ENCODE results near the gene SPOP.

SPOP gene

DNA sequence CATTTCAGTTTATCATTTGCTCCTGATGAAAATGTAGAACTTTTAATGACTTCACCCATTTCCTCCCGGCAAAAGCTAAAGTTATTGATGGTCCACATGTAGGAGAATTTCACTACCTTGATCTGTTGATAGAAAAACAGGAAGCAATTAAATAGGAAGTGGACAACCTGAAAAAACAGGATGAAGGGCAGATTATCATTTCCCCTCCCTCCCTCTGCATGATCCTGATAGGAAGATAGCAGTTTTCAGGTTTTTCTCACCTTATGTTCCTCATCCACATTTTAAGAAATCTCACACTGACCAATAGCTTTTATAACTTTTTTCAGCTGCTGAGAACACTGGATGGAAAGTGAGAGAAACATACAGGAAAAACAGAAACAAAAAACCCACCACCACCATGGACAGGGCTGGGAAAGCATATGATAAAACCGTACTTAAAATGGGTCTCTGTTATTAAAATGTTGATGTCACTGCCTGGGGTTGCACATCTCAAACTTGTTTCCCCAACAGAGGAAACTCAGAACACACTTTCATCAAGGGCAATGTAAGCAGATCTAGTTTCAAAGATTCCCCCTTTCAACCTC, 55.9 kb downstream of the SPOP start:
- Mint-ChIP-seq H3K27me3 (ENCODE audit: low read depth) (no peaks in the 10 kb centered on the region), H3K4me3 (no peak overlapping the region), H3K9me3 (no peaks in the 10 kb centered on the region), H3K36me3 (ENCODE audit: low read depth) (peaks cover 47% of the 10 kb centered on the region), H3K4me1 (peaks cover 2% of the 10 kb centered on the region), H3K27ac (no peak overlapping the region)
- TF ChIP-seq, protein P1, sequence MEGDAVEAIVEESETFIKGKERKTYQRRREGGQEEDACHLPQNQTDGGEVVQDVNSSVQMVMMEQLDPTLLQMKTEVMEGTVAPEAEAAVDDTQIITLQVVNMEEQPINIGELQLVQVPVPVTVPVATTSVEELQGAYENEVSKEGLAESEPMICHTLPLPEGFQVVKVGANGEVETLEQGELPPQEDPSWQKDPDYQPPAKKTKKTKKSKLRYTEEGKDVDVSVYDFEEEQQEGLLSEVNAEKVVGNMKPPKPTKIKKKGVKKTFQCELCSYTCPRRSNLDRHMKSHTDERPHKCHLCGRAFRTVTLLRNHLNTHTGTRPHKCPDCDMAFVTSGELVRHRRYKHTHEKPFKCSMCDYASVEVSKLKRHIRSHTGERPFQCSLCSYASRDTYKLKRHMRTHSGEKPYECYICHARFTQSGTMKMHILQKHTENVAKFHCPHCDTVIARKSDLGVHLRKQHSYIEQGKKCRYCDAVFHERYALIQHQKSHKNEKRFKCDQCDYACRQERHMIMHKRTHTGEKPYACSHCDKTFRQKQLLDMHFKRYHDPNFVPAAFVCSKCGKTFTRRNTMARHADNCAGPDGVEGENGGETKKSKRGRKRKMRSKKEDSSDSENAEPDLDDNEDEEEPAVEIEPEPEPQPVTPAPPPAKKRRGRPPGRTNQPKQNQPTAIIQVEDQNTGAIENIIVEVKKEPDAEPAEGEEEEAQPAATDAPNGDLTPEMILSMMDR (IDR thresholded peaks at IDR 0.05; ENCODE audit: unreplicated experiment in 3 of 3): no peak

DNA sequence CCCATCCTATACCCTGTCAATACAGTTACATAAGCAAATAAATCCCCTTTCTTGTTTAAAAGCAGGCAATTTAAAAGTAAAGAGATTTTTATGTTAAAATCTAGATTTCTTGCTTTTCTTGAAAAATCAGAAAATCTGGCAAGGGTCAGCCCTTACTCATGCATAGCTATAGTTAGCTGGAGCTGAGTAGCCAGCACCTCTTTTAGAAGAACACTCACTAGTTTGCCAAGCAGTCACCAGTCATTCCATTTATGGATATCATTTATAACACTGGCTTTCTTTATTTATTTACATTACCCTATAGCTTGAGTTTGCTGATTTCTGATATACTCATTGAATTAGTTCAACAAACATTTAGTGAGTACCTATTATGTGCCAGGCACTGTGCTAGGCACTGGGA, 56.5 kb downstream of the SPOP start:
- Mint-ChIP-seq H3K9me3 (no peaks in the 10 kb centered on the region), H3K27ac (no peak overlapping the region), H3K27me3 (ENCODE audit: low read depth) (no peaks in the 10 kb centered on the region), H3K36me3 (ENCODE audit: low read depth) (peaks cover 53% of the 10 kb centered on the region), H3K4me1 (peaks cover 8% of the 10 kb centered on the region), H3K4me3 (no peak overlapping the region)
- TF ChIP-seq, protein P1 (IDR thresholded peaks at IDR 0.05; ENCODE audit: unreplicated experiment in 3 of 3): no peak

DNA sequence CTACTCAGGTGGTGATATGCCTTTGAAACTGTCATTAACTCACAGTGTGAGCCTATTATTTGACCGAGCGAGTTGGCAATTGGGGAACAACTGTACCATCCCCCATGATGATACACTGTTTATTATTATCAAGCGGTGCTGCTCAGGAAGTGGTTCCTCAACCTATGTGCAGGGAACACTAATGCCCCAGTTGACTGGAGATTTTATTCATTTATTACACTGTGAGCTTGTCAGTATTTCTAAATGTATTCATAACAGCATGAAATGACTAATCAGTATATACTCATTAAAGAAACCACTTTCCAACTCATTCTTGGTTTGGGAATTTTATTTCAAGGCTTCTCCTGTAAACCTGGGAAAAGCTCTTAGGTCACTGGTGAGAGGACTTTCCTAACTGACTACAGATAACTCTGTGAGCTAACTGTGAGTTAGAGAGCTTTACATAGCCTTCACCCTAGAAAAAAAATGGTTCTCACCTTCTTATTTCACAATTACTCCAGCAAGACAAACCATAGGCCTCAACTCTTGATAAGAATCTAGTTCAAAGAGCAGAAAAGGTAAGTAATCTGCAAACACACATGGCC, 59.8 kb downstream of the SPOP start:
- Mint-ChIP-seq H3K36me3 (ENCODE audit: low read depth) (peaks cover 53% of the 10 kb centered on the region), H3K4me3 (no peak overlapping the region), H3K27me3 (ENCODE audit: low read depth) (no peaks in the 10 kb centered on the region), H3K9me3 (no peaks in the 10 kb centered on the region), H3K4me1 (peaks cover 10% of the 10 kb centered on the region), H3K27ac (no peak overlapping the region)
- TF ChIP-seq, protein P1 (IDR thresholded peaks at IDR 0.05; ENCODE audit: unreplicated experiment in 3 of 3): no peak

DNA sequence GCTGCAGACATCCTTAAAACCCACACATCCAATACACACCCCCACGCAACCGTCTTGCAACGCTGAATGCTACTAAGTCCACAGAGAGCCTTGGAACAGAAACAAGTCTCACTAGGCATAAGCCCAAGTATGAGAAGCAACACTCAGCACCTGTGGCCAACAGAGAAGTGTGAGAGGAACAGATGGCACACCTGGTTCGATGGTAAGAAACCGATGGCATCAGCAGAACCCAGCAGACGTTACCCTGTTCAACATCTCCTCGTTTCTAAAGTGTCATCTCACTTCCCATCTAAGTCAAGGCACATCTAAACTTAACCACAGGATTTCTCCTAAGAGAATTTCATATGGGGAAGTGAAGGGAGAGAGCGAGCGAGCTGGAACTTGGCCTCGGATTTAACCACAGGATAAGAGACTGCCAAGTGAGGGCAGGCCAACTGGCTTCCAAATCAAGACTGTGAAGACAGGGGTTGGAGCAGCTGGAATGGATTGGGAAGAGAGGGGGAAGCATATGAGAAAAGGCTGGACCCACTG, 61.2 kb downstream of the SPOP start:
- TF ChIP-seq, protein P1 (IDR thresholded peaks at IDR 0.05; ENCODE audit: unreplicated experiment in 3 of 3): no peak
- peak overlapping the region in 1 of 3 experiments; percentile 78 for H3K27ac Mint-ChIP-seq

DNA sequence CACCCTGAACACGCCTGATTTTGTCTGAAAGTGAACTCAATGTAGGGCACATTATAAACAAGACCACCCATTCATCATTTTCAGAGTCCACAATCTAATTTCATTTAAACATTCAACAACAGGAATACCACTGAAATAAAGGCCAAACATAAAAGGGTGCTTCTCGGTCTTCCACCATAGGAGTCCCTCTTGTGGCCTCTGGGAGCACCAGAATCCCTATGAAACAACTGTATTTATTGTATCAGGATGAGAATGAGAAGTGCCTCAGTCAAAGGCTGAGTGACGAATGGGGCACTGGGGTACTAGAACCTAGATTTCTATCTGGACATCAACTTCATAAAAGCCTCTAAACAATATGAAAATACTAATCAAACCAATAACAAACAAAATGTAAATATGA, 61.8 kb downstream of the SPOP start:
- Mint-ChIP-seq H3K36me3 (ENCODE audit: low read depth) (peaks cover 46% of the 10 kb centered on the region), H3K4me3 (no peak overlapping the region), H3K27me3 (ENCODE audit: low read depth) (no peaks in the 10 kb centered on the region), H3K27ac (peak overlapping the region in 1 of 3 experiments; percentile 78), H3K9me3 (no peaks in the 10 kb centered on the region), H3K4me1 (peaks cover 15% of the 10 kb centered on the region)
- TF ChIP-seq, protein P1 (IDR thresholded peaks at IDR 0.05; ENCODE audit: unreplicated experiment in 3 of 3): peak in 1 of 3 experiments; percentile 11

More for the DNA sequence above, 61.2 kb downstream of the SPOP start:
- Mint-ChIP-seq H3K4me3 (no peak overlapping the region), H3K9me3 (no peaks in the 10 kb centered on the region), H3K4me1 (peaks cover 15% of the 10 kb centered on the region), H3K36me3 (ENCODE audit: low read depth) (peaks cover 44% of the 10 kb centered on the region), H3K27me3 (ENCODE audit: low read depth) (no peaks in the 10 kb centered on the region)

Data from nephron (organoid).